Stimulated activated CD4-positive, alpha-beta T cell treated with anti-CD3 and anti-CD28 coated beads, TNF-alpha, amount 100 ng/mL, for 1 hour (primary cell): Measurements from ENCODE around the gene CACUL1.
"Not testable (repeated sequence)": the region's sequence is repeated elsewhere in the genome, so short reads cannot be mapped to it uniquely, and the experiment has no call there.

Source experiments
- DNase-seq, 3 donors: peaks; one replicate each; pipeline ENCODE4 v3.0.0-alpha.2; 2020; ENCODE audit warnings: low read depth in 3 of 3, low spot score in 1 of 3

The CACUL1 gene

GRCh38 chr10:118754556-118755423, at the start of gene CACUL1:
Gene CACUL1 (minus strand): TSS chr10:118754970. CDS start chr10:118754762, 208 bp downstream.
- peak; percentile 96 to 100 (median 99) for DNase-seq

GRCh38 chr10:118804262-118804773, 49.5 kb upstream of the CACUL1 start:
- no peak for DNase-seq

GRCh38 chr10:118802126-118802793, 47.5 kb upstream of the CACUL1 start:
- no peak for DNase-seq

DNA sequence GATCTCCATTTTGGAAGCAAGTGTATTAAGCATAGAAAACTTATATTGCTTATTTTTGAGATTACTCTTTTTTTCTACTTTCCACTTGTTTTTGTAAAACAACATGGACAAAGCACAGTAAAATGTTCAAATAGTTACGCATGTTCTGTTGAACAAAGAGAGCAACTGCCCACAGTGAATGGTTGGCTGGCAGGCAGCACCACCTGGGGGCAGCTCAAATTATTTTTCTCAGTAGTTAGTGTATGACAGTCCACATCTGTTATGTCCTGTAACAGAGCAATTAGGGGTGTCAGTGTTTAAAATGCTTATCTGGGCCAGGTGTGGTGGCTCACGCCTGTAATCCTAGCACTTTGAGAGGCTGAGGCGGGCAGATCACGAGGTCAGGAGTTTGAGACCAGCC, 46.1 kb upstream of the CACUL1 start:
- no peak for DNase-seq

GRCh38 chr10:118799777-118800176, 45.0 kb upstream of the CACUL1 start:
- no peak for DNase-seq

DNA sequence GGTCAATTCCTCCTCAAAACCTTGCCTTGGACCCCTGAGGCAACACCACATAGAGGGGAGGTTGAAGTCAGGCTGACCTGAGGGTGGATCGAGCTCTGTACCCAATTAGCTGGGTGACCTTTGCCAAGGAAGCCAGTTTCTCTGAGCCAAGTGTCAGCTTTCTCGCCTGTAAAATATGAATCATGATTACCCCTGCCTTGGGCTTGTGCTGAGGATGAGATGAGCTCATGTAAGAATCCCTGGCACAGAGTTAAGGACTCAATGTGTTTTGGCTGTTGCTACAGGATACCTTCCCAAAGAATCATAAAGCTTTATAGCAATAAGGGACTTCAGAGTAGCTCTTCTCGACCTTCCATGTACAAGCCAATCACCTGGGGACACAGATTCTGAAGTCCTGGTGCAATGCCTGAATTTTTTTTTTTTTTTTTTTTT, 43.5 kb upstream of the CACUL1 start:
- DNase-seq = no peak

- not testable (repeated sequence) for DNase-seq
Observed at GRCh38 chr10:118794971-118795370, 40.2 kb upstream of the CACUL1 start.

- DNase-seq = no peak
Observed at GRCh38 chr10:118793545-118793944, 38.8 kb upstream of the CACUL1 start.

GRCh38 chr10:118792526-118792925, 37.8 kb upstream of the CACUL1 start:
- DNase-seq = no peak

GRCh38 chr10:118790058-118790457, 35.3 kb upstream of the CACUL1 start:
- no peak for DNase-seq

DNA sequence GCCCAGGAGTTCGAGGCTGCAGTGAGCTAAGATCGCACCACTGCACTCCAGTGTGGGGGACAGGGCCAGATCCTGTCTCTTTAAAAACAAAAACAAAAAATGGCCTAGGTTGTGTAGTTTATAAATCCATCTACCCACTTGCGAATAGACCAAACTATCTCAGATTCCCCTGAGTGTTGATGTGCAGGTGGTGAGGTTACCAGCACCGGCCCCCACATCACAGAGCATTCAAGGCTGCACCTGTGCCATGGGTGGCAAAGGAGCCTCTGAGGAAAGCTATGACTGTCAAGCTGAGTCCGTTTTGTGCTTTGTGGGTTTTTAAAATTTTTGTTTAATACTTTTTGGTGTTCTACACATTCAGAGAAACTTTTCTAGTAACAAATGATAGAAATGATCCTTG, 30.8 kb upstream of the CACUL1 start:
- no peak for DNase-seq

- no peak for DNase-seq
Observed at GRCh38 chr10:118783776-118784545, 29.2 kb upstream of the CACUL1 start.

GRCh38 chr10:118782916-118783465, 28.2 kb upstream of the CACUL1 start:
- DNase-seq = not testable (repeated sequence)

GRCh38 chr10:118781541-118781940, 26.8 kb upstream of the CACUL1 start:
- DNase-seq = no peak

DNA sequence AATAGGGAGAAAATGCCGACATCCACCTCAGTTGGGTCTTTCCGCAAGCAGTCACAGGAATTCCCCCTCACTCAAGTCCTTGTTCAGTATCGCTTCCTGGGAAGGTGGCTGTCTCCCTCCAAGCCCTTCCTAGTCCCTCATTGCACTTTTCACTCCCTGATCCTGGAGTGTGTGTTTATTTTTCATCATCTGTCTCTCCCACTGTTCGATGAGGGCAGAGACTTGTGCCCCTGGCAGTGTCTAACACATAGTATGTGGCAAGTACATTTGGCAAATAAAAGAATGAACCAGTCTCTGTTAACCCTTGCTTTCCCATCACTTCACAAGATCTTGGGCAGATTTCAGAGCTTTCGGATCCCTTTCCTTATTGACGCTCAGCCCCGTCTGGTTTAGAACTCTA, 24.0 kb upstream of the CACUL1 start:
- DNase-seq = no peak

DNA sequence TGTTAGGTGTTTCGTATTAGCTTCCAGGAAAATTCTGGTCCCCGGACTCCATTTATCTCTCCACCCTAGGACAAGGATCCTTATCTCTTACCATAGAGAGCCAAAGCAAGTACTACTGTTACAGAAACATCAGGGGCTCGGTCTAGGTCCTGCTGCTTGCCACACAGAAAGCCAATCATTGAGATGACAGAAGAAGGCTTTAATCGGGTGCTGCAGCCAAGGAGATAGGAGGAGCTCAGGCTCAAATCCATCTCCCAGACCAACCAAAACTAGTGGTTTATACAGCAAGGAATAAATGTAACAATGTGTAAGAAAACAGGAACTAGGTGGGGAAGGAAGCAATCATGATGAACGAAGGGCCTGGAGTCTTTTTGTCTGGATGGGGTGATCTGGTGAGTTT, 22.2 kb upstream of the CACUL1 start:
- DNase-seq = no peak

DNA sequence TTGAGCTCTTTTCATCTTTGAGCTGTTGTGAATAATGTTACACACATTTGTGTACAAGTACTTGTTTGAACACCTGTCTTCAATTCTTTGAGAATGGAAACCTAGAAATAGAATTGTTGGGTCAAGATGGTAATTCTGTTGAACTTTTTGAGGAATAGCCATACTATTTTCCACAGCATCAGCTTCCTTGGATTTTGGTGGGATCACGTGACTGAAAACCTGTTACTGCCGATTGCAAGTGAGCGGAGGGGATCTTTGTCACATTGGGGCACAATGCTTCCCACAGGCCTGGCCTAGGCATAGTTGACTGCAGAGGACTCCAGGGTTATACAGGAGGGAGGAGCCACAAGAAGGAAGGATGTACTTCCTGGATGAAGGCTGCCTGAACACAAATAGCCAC, 21.3 kb upstream of the CACUL1 start:
- DNase-seq = no peak

DNA sequence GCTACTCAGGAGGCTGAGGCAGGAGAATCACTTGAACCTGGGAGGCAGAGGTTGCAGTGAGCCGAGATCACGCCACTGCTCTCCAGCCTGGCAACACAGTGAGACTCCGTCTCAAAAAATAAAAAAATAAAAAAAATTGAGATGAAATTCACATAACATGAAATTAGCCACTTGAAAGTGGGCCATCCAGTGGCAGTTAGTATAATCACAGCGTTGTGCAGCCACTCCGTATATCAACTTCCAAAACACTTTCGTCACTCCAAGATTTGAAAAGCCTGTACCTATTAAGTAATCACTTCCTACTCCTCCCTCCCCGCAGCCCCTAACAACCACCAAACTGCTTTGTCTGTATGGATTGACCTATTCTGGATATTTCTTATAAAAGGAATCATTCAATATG, 20.7 kb upstream of the CACUL1 start:
- DNase-seq = no peak

DNA sequence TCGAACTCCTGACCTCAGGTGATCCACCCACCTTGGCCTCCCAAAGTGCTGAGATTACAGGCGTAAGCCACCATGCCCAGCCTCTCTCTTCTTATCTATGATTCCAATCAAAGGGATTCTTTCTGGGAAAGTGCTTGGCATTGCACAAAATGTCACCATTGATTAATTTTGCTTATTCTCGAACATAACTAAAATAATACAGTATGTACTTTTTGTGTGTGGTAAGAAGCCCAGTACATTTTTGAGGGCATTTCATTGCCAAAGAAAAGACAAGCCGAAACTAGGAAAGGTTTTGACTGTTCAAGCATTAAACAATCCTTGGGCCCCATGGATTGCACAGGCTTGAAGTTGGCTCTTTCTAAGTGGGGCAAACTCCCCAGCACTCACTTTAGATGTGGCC, 18.3 kb upstream of the CACUL1 start:
- DNase-seq = no peak

DNA sequence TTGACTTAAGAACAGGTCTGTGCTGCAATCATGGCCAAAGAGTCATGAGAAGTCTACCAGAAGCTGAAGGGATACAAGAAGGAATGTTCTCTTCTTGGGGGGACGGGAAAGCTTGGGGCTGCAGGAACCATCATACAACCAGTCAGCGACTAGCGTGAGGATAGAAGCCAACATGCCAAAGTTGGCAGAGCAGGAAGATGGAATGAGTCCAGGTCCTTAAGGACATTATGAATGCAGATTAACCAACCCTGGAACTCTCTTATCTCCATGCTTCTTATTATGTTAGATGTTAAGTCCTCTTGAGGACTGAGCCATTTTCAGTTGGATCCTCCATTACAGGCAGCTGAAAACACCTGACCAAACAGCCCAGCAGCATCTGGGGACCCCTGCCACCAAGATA, 17.2 kb upstream of the CACUL1 start:
- no peak for DNase-seq

DNA sequence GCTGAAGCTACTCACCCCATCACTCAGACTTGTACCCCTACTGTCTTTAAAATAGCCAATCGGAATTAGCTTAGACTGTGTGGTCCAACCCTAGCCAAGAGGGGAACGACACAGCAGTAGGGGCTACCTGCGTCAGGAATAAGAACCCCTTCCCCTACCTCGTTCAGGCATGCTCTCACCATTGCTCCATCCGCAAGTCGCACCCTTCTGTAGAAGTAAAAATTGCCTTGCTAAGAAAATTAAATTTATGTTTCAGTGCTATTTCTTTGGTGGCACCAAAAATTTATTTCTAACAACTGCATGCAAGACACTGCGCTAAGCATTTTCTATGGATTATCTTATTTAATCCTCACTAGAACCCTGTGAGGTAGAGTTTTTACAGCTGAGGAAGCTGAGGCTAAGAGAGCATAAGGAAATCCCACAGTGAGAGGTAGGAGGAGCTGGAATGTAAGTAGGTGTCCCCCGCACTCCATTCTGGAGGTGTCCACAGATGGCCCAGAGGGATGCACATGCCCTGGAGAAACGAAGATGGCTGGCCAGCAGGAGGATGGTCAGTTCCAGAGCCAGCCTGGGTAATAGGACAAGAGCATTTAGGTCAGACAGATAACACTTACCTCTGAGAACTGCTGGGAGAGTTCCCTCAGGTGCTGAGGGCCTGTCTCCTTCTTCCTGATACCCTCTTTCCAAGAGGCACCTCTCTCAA, 15.3 kb upstream of the CACUL1 start:
- DNase-seq = no peak
